NB4 (cell line): ENCODE results near the gene SOX30.

Experiments used
- MYC ChIP-seq: IDR thresholded peaks from 2 replicates; pipeline ENCODE4 v1.6.1; 2011; ENCODE audit warnings: low read depth, low read length
- POLR2A ChIP-seq: IDR thresholded peaks from 2 replicates; pipeline ENCODE4 v1.6.1; 2011; ENCODE audit warnings: mild to moderate bottlenecking; ENCODE audit not compliant: insufficient read length; ENCODE audit errors: extremely low read depth
- TF ChIP-seq, protein P1 (sequence below): IDR thresholded peaks from one replicate; pipeline ENCODE4 v1.5.1; 2012; ENCODE audit warnings: low read depth, low read length

DNA sequence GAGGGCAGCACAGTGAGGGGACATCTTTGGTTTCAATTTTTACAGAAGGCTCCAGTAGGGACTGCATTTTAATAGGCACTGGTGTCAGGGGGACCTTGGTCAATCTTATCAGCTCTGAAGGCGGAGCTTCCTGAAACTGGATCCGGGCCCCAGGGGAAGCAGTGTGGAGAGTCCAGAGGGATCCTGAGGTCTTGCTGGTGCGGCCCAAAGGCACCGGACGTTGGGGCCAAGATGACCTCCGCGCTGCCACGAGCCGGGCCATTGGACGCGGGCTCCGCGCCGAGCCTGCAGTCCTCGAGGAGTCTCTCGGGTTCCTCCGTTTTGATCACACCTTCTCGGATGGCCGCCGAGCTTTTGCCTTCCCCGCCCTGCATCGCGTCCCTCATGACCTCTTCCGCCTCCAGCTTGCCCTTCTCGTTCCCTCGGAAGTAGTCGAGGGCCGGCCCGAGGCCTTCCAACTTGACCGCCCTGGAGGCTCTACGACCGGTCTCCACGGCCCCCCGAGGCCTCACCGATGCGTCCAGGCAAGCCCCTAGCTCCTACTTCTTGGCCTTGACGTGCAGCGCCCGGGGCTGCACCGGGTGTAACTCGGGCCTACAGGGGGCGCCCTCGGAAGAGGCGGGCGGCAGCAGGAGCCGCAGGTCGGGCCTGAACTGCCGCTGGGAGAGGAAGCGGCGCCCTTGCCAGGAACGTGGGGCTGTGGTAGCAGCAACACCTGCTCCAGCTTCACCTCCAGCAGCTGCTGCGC lies 37.9 kb upstream of the SOX30 start:
- TF ChIP-seq, protein P1, sequence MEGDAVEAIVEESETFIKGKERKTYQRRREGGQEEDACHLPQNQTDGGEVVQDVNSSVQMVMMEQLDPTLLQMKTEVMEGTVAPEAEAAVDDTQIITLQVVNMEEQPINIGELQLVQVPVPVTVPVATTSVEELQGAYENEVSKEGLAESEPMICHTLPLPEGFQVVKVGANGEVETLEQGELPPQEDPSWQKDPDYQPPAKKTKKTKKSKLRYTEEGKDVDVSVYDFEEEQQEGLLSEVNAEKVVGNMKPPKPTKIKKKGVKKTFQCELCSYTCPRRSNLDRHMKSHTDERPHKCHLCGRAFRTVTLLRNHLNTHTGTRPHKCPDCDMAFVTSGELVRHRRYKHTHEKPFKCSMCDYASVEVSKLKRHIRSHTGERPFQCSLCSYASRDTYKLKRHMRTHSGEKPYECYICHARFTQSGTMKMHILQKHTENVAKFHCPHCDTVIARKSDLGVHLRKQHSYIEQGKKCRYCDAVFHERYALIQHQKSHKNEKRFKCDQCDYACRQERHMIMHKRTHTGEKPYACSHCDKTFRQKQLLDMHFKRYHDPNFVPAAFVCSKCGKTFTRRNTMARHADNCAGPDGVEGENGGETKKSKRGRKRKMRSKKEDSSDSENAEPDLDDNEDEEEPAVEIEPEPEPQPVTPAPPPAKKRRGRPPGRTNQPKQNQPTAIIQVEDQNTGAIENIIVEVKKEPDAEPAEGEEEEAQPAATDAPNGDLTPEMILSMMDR: no peak
- TF ChIP-seq POLR2A: no peak
- no peak for TF ChIP-seq MYC
